Measurements from ENCODE around the gene FOXF1. TPM values are rescaled to one million over a fixed set of nuclear protein-coding genes. Genes with fewer than 3 reads are reported as not detected.

FOXF1 gene
- total RNA-seq, 1 donor from 2014 or later, result not detected

GRCh38 chr16:86519007-86519648 lies 8.8 kb downstream of the FOXF1 start:
- no peak for DNase-seq (ENCODE audit: extremely low spot score, unreplicated experiment)
- H3K27me3 Mint-ChIP-seq (ENCODE audit: unreplicated experiment), result peaks cover 79% of the 10 kb centered on the region
- H3K36me3 Mint-ChIP-seq (ENCODE audit: unreplicated experiment), result no peaks in the 10 kb centered on the region
- H3K27ac Mint-ChIP-seq (ENCODE audit: unreplicated experiment), result no peak overlapping the region
- TF ChIP-seq CTCF (IDR thresholded peaks at IDR 0.05), result no peak
- peaks cover 4% of the 10 kb centered on the region for H3K4me1 Mint-ChIP-seq (ENCODE audit: unreplicated experiment)
- H3K9me3 Mint-ChIP-seq (ENCODE audit: unreplicated experiment), result no peaks in the 10 kb centered on the region
- no peak overlapping the region for H3K4me3 Mint-ChIP-seq (ENCODE audit: unreplicated experiment)

GRCh38 chr16:86519649-86520316 lies 9.5 kb downstream of the FOXF1 start:
- Mint-ChIP-seq H3K36me3 (ENCODE audit: unreplicated experiment) (no peaks in the 10 kb centered on the region), H3K27me3 (ENCODE audit: unreplicated experiment) (peaks cover 74% of the 10 kb centered on the region), H3K4me1 (ENCODE audit: unreplicated experiment) (peaks cover 4% of the 10 kb centered on the region), H3K4me3 (ENCODE audit: unreplicated experiment) (peak overlapping the region; percentile 48), H3K9me3 (ENCODE audit: unreplicated experiment) (no peaks in the 10 kb centered on the region), H3K27ac (ENCODE audit: unreplicated experiment) (no peak overlapping the region)
- no peak for DNase-seq (ENCODE audit: extremely low spot score, unreplicated experiment)
- peak; percentile 96 for TF ChIP-seq CTCF (IDR thresholded peaks at IDR 0.05)

DNA sequence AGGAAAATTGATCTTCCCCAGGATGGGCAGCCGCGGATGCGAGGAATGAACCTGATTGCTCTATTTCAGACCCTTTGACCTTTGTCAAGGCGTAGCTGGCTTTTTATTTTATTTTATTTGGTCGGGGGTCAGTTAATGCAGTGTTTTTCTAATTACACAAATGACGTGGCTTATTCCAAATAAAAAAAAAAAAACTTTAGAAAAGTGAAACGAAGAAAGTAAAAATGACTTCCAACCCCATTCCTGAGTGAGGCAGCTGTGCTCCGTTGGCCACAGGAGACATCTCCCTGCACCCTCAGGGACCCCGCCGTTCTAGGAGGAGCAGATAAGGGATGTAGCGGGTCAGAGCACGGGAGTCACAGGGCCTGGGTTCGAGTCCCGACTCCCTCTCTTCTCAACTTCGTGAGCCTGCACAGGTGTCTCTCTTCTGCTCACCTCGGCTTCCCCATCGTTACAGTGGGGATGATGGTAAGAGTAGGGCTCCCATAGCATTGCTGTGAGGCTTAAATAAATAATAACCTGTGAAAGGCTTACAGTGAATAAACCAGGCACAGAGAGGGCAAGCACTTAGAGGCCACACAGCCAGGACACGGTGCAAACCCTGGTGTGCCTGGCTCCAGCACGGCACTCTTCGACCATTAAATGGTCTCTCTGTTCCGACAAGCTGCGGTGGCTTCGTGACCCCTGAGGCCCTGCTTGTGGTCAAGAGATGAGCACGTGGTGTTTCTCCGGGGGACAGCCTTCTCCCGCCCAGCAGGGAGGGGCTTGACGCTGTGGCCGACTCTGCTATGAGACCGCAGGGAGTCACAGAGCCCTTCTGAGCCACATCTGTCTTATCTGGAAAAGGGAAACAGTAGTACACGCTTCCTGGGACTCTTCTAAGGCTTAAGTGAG lies 10.2 kb downstream of the FOXF1 start:
- peaks cover 4% of the 10 kb centered on the region for H3K4me1 Mint-ChIP-seq (ENCODE audit: unreplicated experiment)
- no peak overlapping the region for H3K27ac Mint-ChIP-seq (ENCODE audit: unreplicated experiment)
- H3K36me3 Mint-ChIP-seq (ENCODE audit: unreplicated experiment), result no peaks in the 10 kb centered on the region
- peak overlapping the region; percentile 48 for H3K4me3 Mint-ChIP-seq (ENCODE audit: unreplicated experiment)
- peaks cover 75% of the 10 kb centered on the region for H3K27me3 Mint-ChIP-seq (ENCODE audit: unreplicated experiment)
- DNase-seq (ENCODE audit: extremely low spot score, unreplicated experiment), result no peak
- no peak for TF ChIP-seq CTCF (IDR thresholded peaks at IDR 0.05)
- no peaks in the 10 kb centered on the region for H3K9me3 Mint-ChIP-seq (ENCODE audit: unreplicated experiment)

- Mint-ChIP-seq H3K27ac (ENCODE audit: unreplicated experiment) (no peak overlapping the region), H3K9me3 (ENCODE audit: unreplicated experiment) (no peaks in the 10 kb centered on the region), H3K27me3 (ENCODE audit: unreplicated experiment) (peaks cover 72% of the 10 kb centered on the region), H3K4me3 (ENCODE audit: unreplicated experiment) (no peak overlapping the region), H3K4me1 (ENCODE audit: unreplicated experiment) (peaks cover 2% of the 10 kb centered on the region), H3K36me3 (ENCODE audit: unreplicated experiment) (no peaks in the 10 kb centered on the region)
- no peak for DNase-seq (ENCODE audit: extremely low spot score, unreplicated experiment)
- no peak for TF ChIP-seq CTCF (IDR thresholded peaks at IDR 0.05)
These were observed 11.2 kb downstream of the FOXF1 start for GRCh38 chr16:86521236-86522197.
